HepG2 (cell line): ENCODE results near the gene SDC3. TPM values are rescaled to one million over a fixed set of nuclear protein-coding genes. Genes with fewer than 3 reads are reported as not detected.
A peak's percentile ranks its signal among the peaks of the same experiment; 100 is the strongest.

Experiments used
- ATAC-seq: fragments of 200-7000 bp; cut with Tn5 transposase; 3 replicates; pipeline ENCODE4 v1.9.1; 2020; ENCODE audit warnings: mild to moderate bottlenecking, moderate library complexity
- BruUV-seq: library from RNA; stranded (reverse); fragments of 400-500 nt; replicated peaks from 2 replicates; lab custom pipeline; 2021; lab: Mats Ljungman, UMichigan
- CTCF ChIA-PET: fragments of 300-600 bp; formaldehyde crosslinking; extraction: SDS; loops from one replicate; lab custom pipeline; 2021; ENCODE audit warnings: low total read pairs, inconsistent platforms, low intra/inter-chr PET ratio; lab: Yijun Ruan, JAX
- POLR2A ChIA-PET: fragments of 350-600 bp; sonication (Branson Sonifier 250); formaldehyde crosslinking; loops from one replicate; lab custom pipeline; 2020; ENCODE audit warnings: antibody characterized with exemption, inconsistent platforms; lab: Yijun Ruan, JAX
- DNase-seq: peaks from one replicate; pipeline ENCODE4 v3.0.0-alpha.2; 2015; ENCODE audit warnings: low spot score
- FAIRE-seq: peaks from 3 replicates; lab custom pipeline; 2011; peaks lifted over from hg19 to GRCh38; lab: Jason Lieb, UNC
- H2AFZ ChIP-seq: one replicate; pipeline ENCODE4 v1.6.1; 2011; ENCODE audit warnings: low read length, inconsistent platforms
- H3K27ac ChIP-seq: fragments of 300-600 bp; 3 replicates; pipeline ENCODE4 v1.8.0; 2011; ENCODE audit warnings: mixed run types, mild to moderate bottlenecking, mixed read lengths, low read length, inconsistent platforms; ENCODE audit not compliant: insufficient read depth; ENCODE audit errors: extremely low read length
- H3K27me3 ChIP-seq, 2 experiments: fragments of 200-600 bp in 1 of 2; 2 replicates in 1 of 2; 3 replicates in 1 of 2; pipeline versions ENCODE4 v1.6.0 to v1.8.0; 2011; ENCODE audit warnings: low read length in 2 of 2, mild to moderate bottlenecking in 2 of 2, moderate library complexity in 2 of 2, inconsistent platforms in 1 of 2; ENCODE audit not compliant: insufficient read depth in 2 of 2, control insufficient read depth in 1 of 2
- H3K36me3 ChIP-seq, 2 experiments: fragments of 200-600 bp in 1 of 2; replicated peaks in 1 of 2; 2 replicates in 1 of 2; 3 replicates in 1 of 2; pipeline versions ENCODE4 v1.5.1 to v1.8.0; 2011; ENCODE audit warnings: low read length in 2 of 2, inconsistent platforms in 1 of 2; ENCODE audit not compliant: insufficient read depth in 2 of 2, control insufficient read depth in 1 of 2
- H3K4me1 ChIP-seq: 2 replicates; pipeline ENCODE4 v1.5.1; 2012; ENCODE audit warnings: low read length, inconsistent platforms; ENCODE audit not compliant: insufficient read depth
- H3K4me2 ChIP-seq: 2 replicates; pipeline ENCODE4 v1.6.0; 2011; ENCODE audit warnings: low read depth, low read length, inconsistent platforms
- H3K4me3 ChIP-seq, 3 experiments: fragments of 200-600 bp in 1 of 3; sonication (generic), shearing (Covaris generic) in 1 of 3; replicated peaks in 1 of 3; 2 replicates each; pipeline ENCODE4 v1.5.1; 2011 to 2016; ENCODE audit warnings: low read length in 3 of 3, inconsistent platforms in 2 of 3, low read depth in 2 of 3, mild to moderate bottlenecking in 2 of 3, control low read depth in 1 of 3, mixed read lengths in 1 of 3; ENCODE audit not compliant: insufficient read depth in 1 of 3
- H3K79me2 ChIP-seq: one replicate; pipeline ENCODE4 v1.6.1; 2011; ENCODE audit warnings: low read length, inconsistent platforms; ENCODE audit not compliant: insufficient read depth
- H3K9ac ChIP-seq: 2 replicates; pipeline ENCODE4 v1.6.0; 2011; ENCODE audit warnings: mild to moderate bottlenecking, low read depth, low read length, inconsistent platforms; ENCODE audit not compliant: insufficient read depth
- H3K9me3 ChIP-seq: 2 replicates; pipeline ENCODE4 v1.5.1; 2012; ENCODE audit warnings: mild to moderate bottlenecking, low read length
- H4K20me1 ChIP-seq: 2 replicates; pipeline ENCODE4 v1.6.0; 2011; ENCODE audit warnings: inconsistent platforms, mild to moderate bottlenecking, low read length, moderate library complexity; ENCODE audit not compliant: insufficient read depth
- ELF1 ChIP-seq: sonication (generic); formaldehyde crosslinking; IDR thresholded peaks from 2 replicates; pipeline ENCODE4 v1.4.0; 2020; ENCODE audit warnings: missing genetic modification reagents
- ELF3 ChIP-seq: IDR thresholded peaks from 2 replicates; pipeline ENCODE4 v1.6.1; 2016; ENCODE audit warnings: missing genetic modification reagents, missing compliant biosample characterization
- GATAD2A ChIP-seq: IDR thresholded peaks from 2 replicates; pipeline ENCODE4 v1.6.1; 2016
- ZNF24 ChIP-seq: fragments of 450-650 bp; IDR thresholded peaks from 2 replicates; pipeline ENCODE4 v1.6.1; 2017; ENCODE audit warnings: antibody characterized with exemption, mild to moderate bottlenecking
- ZNF768 ChIP-seq: sonication (generic); formaldehyde crosslinking; IDR thresholded peaks from 2 replicates; pipeline ENCODE4 v1.4.0; 2020; ENCODE audit warnings: missing genetic modification reagents
- WGBS: methylation state at CpG from one replicate; pipeline ENCODE4 v1.1.6; 2017; ENCODE audit warnings: low lambda C conversion rate; 5-methylcytosine and 5-hydroxymethylcytosine counted together
- in situ Hi-C: cut with HindIII; loops from 2 replicates; pipeline ENCODE4 v1.10.0; 2017; ENCODE audit warnings: low pct_unique_long_range_greater_than_20kb; ENCODE audit not compliant: extremely low pct_ligation_motif_present
- intact Hi-C: fragments of 100-400 bp; cut with micrococcal nuclease; formaldehyde crosslinking; loops from one replicate; pipeline ENCODE4 v1.10.0; 2022; ENCODE audit not compliant: unreplicated experiment
- polyA plus RNA-seq, 8 experiments: library from polyadenylated mRNA; depleted of rRNA in 3 of 8; stranded (reverse) in 7 of 8; unstranded in 1 of 8; fragments of >200 nt; fragmentation: Illumina TruSeq in 4 of 8; extraction: Trizol in 4 of 8; gene quantifications; 2 replicates each; pipeline versions ENCODE4 v1.2.1 to v1.2.3, GENCODE V29; 2011 to 2016; ENCODE audit warnings: low read depth in 4 of 8, missing spikeins in 1 of 8, mixed read lengths in 1 of 8; ENCODE audit not compliant: insufficient read depth in 1 of 8
- total RNA-seq, 5 experiments: library from RNA; depleted of rRNA; stranded (reverse); fragments of >200 nt; fragmentation: Illumina TruSeq; extraction: Trizol; gene quantifications; 2 replicates each; pipeline ENCODE4 v1.2.3, GENCODE V29; 2016; ENCODE audit warnings: low read depth in 1 of 5
- TF ChIP-seq, protein P1 (sequence below): sonication (generic); formaldehyde crosslinking; IDR thresholded peaks from 2 replicates; pipeline ENCODE4 v1.5.0; 2020; ENCODE audit warnings: mild to moderate bottlenecking, missing genetic modification reagents
- TF ChIP-seq, protein P2 (sequence below): sonication (generic); IDR thresholded peaks from 2 replicates; pipeline ENCODE4 v1.6.1; 2016; ENCODE audit warnings: low read depth, borderline replicate concordance

SDC3 gene
- total and polyA plus RNA-seq, 2 of the 13 experiments (the other 11 are each of a cell fraction or from before 2014, with no cell fraction given) = 0.49 to 0.84 TPM

DNA sequence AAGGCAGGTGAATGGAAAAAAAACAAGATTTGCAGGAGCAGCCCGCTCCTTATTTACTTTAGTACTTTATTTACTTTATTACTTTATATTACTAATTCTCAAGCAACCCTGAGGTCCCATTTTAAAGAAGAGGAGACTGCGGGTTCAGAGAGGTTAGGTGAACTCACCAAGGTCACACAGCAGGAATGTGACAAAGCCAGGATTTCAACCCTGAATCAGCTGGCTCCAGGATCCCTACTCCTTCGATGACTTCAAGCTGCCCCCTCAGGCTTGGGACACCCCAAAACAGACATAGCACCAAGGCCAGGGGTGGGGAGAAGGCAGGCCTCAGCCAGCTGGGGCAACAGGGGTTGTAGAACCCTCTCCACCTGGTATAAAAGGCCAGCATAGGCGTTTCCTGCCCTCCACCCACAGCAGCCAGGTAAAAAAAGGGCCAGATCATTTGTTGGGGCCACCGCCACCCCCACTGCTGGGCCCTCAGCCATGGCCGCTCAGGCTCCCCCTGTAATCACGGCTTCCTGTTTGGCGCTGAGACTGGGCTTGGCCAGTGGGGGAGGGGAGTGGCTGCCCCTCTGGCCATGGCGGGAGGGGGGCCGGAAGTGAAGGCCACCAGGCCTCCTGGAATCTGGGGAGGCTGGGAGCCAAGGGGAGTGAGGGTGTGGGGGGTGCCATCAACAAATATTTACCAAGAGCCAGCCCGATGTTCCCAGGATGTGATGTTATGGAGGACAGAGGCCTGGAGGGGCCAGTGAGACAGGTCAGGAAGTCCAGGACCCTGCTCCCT is 6.6 kb downstream of the SDC3 start (continued):
- TF ChIP-seq GATAD2A (CRISPR knock-in tag) (0 out of 2 replicates have a peak, but pooled peaks have one; percentile 26), ELF1 (CRISPR knock-in tag) (peak; percentile 61), ELF3 (CRISPR knock-in tag) (0 out of 2 replicates have a peak, but pooled peaks have one; percentile 21)
- TF ChIP-seq, protein P1, sequence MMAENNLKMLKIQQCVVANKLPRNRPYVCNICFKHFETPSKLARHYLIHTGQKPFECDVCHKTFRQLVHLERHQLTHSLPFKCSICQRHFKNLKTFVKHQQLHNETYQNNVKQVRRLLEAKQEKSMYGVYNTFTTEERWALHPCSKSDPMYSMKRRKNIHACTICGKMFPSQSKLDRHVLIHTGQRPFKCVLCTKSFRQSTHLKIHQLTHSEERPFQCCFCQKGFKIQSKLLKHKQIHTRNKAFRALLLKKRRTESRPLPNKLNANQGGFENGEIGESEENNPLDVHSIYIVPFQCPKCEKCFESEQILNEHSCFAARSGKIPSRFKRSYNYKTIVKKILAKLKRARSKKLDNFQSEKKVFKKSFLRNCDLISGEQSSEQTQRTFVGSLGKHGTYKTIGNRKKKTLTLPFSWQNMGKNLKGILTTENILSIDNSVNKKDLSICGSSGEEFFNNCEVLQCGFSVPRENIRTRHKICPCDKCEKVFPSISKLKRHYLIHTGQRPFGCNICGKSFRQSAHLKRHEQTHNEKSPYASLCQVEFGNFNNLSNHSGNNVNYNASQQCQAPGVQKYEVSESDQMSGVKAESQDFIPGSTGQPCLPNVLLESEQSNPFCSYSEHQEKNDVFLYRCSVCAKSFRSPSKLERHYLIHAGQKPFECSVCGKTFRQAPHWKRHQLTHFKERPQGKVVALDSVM (CRISPR knock-in tag) = peak; percentile 86

DNA sequence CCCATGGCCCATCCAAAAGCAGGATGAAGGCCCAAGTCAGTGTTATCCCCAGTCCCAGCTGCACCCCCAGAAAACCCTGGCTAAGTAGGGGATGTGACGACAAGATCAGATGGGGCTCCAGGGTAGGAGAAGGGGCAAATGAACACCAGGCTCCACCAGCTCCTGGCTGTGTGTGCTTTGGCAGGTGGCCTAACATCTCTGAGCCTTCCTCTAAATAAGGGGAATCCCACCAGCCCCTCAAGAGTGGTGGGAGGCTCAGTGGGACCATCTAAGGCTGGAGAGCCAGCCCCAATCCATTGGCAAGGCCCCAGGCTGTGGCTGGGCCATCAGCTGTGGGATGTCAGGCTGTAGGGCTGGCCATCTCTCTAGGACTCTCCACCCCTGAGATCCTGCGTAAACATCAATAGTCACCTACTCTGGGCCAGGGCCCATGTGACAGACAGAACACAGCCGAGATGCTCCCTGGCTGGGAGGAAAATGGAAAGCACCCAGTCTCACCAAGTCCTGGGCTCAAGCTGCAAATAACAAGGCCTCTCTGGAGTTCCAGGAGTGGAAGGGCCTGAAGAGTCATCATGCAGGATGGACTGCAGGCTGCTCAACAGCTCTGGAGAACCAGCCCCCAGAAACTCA is 7.5 kb downstream of the SDC3 start:
- intact Hi-C loops = no loop called here
- no peaks in the 10 kb centered on the region for H3K9me3 ChIP-seq
- no peak for DNase-seq
- ATAC-seq = peak; percentile 20; the same call in 1 of the 3 replicates
- no peaks in the 10 kb centered on the region for H3K79me2 ChIP-seq
- WGBS = 33% methylated on average over 1 of the region's 3 CpGs
- peak overlapping the region; percentile 27; the same call in 1 of the 2 replicates for H3K4me2 ChIP-seq
- no peaks in the 10 kb centered on the region for H4K20me1 ChIP-seq
- ChIA-PET CTCF (no interaction called here), POLR2A (no interaction called here)
- in situ Hi-C loops = no loop called here
- H3K36me3 ChIP-seq = no peaks in the 10 kb centered on the region
- H2AFZ ChIP-seq = no peak overlapping the region
- no peak for TF ChIP-seq ZNF24
- TF ChIP-seq, protein P2, sequence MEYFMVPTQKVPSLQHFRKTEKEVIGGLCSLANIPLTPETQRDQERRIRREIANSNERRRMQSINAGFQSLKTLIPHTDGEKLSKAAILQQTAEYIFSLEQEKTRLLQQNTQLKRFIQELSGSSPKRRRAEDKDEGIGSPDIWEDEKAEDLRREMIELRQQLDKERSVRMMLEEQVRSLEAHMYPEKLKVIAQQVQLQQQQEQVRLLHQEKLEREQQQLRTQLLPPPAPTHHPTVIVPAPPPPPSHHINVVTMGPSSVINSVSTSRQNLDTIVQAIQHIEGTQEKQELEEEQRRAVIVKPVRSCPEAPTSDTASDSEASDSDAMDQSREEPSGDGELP = peak; percentile 12; the same call in 1 of the 2 replicates
- TF ChIP-seq ZNF768 (CRISPR knock-in tag) = peak; percentile 97
- H3K4me1 ChIP-seq = peaks cover 25% of the 10 kb centered on the region
- no peak overlapping the region for H3K9ac ChIP-seq
- peaks cover 0 to 10% of the 10 kb centered on the region in 2 experiments; a peak in 2 of 5 replicates for H3K27me3 ChIP-seq
- BruUV-seq = no TSS peak
- no peak overlapping the region for H3K4me3 ChIP-seq
- FAIRE-seq = no peak
- no peak overlapping the region for H3K27ac ChIP-seq
